Vagina (tissue), 2 donors: Measurements from ENCODE around the gene PTPN2. TPM values are rescaled to one million over a fixed set of nuclear protein-coding genes. Genes with fewer than 3 reads are reported as not detected.

Experiments
- DNase-seq, 2 donors: peaks; one replicate each; pipeline ENCODE4 v3.0.0-alpha.2; 2017; ENCODE audit errors: extremely low spot score in 2 of 2
- H3K27ac ChIP-seq: fragments of 200-600 bp; sonication (generic); one replicate; pipeline ENCODE4 v1.5.1; 2019
- H3K27me3 ChIP-seq: fragments of 200-600 bp; sonication (generic); one replicate; pipeline ENCODE4 v1.5.1; 2019
- H3K36me3 ChIP-seq, 2 donors: fragments of 200-600 bp; sonication (generic); one replicate each; pipeline ENCODE4 v1.5.1; 2017 to 2019
- H3K4me1 ChIP-seq: fragments of 200-600 bp; sonication (generic); one replicate; pipeline ENCODE4 v1.5.1; 2019
- H3K4me3 ChIP-seq, 2 donors: fragments of 200-600 bp; sonication (generic); 1 replicate in 1 of 2; 2 replicates in 1 of 2; pipeline ENCODE4 v1.5.1; 2016 to 2019
- H3K9me3 ChIP-seq: fragments of 200-600 bp; sonication (generic); one replicate; pipeline ENCODE4 v1.5.1; 2019
- POLR2A ChIP-seq, 2 donors: fragments of 450-650 bp; IDR thresholded peaks; one replicate each; pipeline ENCODE4 v1.6.1; 2017; ENCODE audit warnings: antibody characterized with exemption in 2 of 2, mild to moderate bottlenecking in 2 of 2, moderate library complexity in 2 of 2
- POLR2AphosphoS5 ChIP-seq, 2 donors: sonication (generic); formaldehyde crosslinking; IDR thresholded peaks; one replicate each; pipeline ENCODE4 v1.9.0; 2017; ENCODE audit warnings: antibody characterized with exemption in 2 of 2, mild to moderate bottlenecking in 2 of 2, low read depth in 1 of 2; ENCODE audit not compliant: insufficient read depth in 1 of 2
- intact Hi-C: fragments of 100-400 bp; cut with DNase I; formaldehyde crosslinking; loops from one replicate; pipeline ENCODE4 v1.15.1; 2023
- total RNA-seq: library from RNA; depleted of rRNA; stranded (reverse); fragments of >200 nt; gene quantifications from one replicate; pipeline ENCODE4 v1.2.3, GENCODE V29; 2016
- TF ChIP-seq, protein P1 (sequence below), 3 experiments: fragments of 450-650 bp in 2 of 3; fragments of 200-600 bp in 1 of 3; sonication (generic) in 1 of 3; IDR thresholded peaks; one replicate each; pipeline ENCODE4 v1.5.1; 2017 to 2019; ENCODE audit warnings: antibody characterized with exemption in 3 of 3, mild to moderate bottlenecking in 2 of 3, moderate library complexity in 2 of 3

Gene PTPN2
- total RNA-seq, 1 donor from 2014 or later = 32.9 TPM

DNA sequence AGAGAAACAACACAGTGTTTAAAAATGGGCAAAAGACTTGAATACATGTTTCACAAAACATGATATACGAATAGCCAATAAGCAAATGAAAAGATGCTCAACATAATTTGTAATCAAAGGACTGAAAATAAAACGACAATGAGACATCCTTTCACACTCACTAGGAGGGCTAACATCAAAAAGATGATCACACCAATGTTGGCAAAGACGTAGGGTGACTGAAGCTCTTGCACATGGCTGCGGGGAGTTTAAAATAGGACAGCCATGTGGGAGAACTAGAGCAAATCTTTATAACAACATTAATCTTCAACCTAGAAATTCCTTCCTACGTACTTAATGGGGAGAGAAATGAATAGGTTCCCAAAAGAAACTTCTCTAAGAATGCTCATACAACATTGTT is 44.6 kb upstream of the PTPN2 start:
- Histone ChIP-seq H3K36me3 (no peaks in the 10 kb centered on the region), H3K4me3 (no peak overlapping the region), H3K27me3 (no peaks in the 10 kb centered on the region), H3K9me3 (no peaks in the 10 kb centered on the region), H3K27ac (no peak overlapping the region), H3K4me1 (no peaks in the 10 kb centered on the region)
- TF ChIP-seq POLR2AphosphoS5 (IDR thresholded peaks at IDR 0.05; ENCODE audit: insufficient read depth in 1 of 2, low read depth in 1 of 2) (no peak), POLR2A (IDR thresholded peaks at IDR 0.05) (no peak)
- TF ChIP-seq, protein P1, sequence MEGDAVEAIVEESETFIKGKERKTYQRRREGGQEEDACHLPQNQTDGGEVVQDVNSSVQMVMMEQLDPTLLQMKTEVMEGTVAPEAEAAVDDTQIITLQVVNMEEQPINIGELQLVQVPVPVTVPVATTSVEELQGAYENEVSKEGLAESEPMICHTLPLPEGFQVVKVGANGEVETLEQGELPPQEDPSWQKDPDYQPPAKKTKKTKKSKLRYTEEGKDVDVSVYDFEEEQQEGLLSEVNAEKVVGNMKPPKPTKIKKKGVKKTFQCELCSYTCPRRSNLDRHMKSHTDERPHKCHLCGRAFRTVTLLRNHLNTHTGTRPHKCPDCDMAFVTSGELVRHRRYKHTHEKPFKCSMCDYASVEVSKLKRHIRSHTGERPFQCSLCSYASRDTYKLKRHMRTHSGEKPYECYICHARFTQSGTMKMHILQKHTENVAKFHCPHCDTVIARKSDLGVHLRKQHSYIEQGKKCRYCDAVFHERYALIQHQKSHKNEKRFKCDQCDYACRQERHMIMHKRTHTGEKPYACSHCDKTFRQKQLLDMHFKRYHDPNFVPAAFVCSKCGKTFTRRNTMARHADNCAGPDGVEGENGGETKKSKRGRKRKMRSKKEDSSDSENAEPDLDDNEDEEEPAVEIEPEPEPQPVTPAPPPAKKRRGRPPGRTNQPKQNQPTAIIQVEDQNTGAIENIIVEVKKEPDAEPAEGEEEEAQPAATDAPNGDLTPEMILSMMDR (IDR thresholded peaks at IDR 0.05) = no peak
- no peak for DNase-seq
- intact Hi-C loops = no loop called here

DNA sequence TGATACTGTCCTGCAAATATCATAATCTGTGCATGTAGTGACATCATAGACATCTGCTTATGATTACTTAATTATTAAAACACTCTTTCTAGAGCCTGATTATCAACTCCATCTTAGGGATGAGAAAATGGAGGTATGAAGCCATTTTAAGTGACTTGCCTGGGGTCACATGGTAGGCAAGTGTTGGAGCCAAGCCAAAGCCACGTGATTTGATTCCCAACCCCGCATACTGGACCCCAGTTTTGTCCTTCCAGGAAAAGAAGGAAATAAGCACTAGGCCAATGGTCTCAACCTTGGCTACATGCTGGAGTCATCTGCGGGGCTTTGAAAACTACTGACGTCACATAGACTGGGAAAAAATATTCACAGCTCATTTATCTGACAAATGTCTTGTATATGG is 44.2 kb upstream of the PTPN2 start:
- H3K36me3 ChIP-seq = no peaks in the 10 kb centered on the region
- intact Hi-C loops = no loop called here
- no peaks in the 10 kb centered on the region for H3K27me3 ChIP-seq
- no peak for DNase-seq
- no peak overlapping the region for H3K27ac ChIP-seq
- H3K9me3 ChIP-seq = no peaks in the 10 kb centered on the region
- TF ChIP-seq, protein P1 (IDR thresholded peaks at IDR 0.05) = no peak
- TF ChIP-seq POLR2A (IDR thresholded peaks at IDR 0.05) (no peak), POLR2AphosphoS5 (IDR thresholded peaks at IDR 0.05; ENCODE audit: insufficient read depth in 1 of 2, low read depth in 1 of 2) (no peak)
- no peak overlapping the region for H3K4me3 ChIP-seq
- H3K4me1 ChIP-seq = no peaks in the 10 kb centered on the region

DNA sequence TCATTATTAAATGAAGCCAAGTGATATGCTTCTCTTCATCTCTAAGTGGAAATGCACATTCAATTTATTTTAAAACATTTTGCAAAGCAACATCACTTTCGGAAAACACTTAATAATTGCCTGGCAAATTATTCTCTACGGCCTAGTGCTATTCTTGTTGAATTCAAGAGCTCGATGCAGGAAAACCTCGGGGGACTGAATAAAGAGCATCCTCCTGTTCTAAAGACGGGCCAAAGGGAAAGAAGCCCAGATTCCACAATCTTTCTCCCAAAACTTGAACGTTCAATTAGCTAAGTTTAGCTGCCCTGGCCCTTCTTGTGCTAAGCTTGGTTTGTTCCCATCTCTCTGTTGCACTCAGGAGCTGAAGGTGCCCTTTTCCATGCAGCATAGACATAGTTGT is 40.6 kb upstream of the PTPN2 start:
- no peak overlapping the region for H3K27ac ChIP-seq
- H3K4me1 ChIP-seq = no peaks in the 10 kb centered on the region
- H3K36me3 ChIP-seq = no peaks in the 10 kb centered on the region
- TF ChIP-seq, protein P1 (IDR thresholded peaks at IDR 0.05) = no peak
- no peak for TF ChIP-seq POLR2A (IDR thresholded peaks at IDR 0.05)
- no peak for TF ChIP-seq POLR2AphosphoS5 (IDR thresholded peaks at IDR 0.05; ENCODE audit: insufficient read depth in 1 of 2, low read depth in 1 of 2)
- H3K4me3 ChIP-seq = no peak overlapping the region
- H3K9me3 ChIP-seq = no peaks in the 10 kb centered on the region
- no peaks in the 10 kb centered on the region for H3K27me3 ChIP-seq
- no peak for DNase-seq
- intact Hi-C loops = no loop called here

DNA sequence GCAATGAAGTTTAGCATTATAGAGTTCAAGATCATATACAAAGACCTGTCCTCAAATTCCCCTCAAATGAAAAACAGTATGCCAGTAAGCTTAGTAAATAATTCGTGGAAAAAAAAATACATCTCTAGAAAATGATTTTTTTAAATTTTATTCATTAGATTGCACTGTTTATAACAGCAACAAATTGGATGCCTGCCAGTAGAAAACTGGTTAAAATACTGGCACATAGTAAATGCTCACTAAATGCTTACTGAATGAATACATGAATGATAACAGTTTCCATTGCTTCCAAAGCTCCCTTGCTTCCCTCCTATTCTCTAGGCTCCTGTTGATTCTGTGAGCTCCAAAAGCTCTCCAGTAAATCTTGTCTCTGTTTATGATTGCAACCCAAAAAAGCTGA is 38.2 kb upstream of the PTPN2 start:
- H3K9me3 ChIP-seq = no peaks in the 10 kb centered on the region
- intact Hi-C loops = no loop called here
- no peak for TF ChIP-seq POLR2A (IDR thresholded peaks at IDR 0.05)
- no peak for TF ChIP-seq POLR2AphosphoS5 (IDR thresholded peaks at IDR 0.05; ENCODE audit: insufficient read depth in 1 of 2, low read depth in 1 of 2)
- DNase-seq = no peak
- no peaks in the 10 kb centered on the region for H3K36me3 ChIP-seq
- no peaks in the 10 kb centered on the region for H3K27me3 ChIP-seq
- no peak overlapping the region for H3K27ac ChIP-seq
- H3K4me3 ChIP-seq = no peak overlapping the region
- H3K4me1 ChIP-seq = no peaks in the 10 kb centered on the region

DNA sequence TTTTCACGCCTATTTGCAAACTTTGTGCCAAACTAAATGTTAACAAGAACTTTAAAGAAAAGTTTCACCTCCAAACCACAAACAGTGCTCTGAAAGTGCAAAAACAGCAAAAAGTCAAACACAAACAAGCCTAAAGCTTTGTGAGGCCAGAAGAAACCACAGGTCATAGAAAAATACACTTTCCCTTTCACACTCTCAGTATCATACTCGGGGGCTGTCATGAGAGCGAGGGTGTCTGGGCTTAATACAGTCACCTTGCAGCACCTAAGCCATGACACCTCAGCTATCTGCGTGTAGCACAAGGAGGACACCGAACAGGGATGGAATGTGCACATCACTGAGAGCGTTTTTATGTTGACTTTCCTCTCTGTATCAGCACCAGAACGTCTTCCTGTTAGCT is 37.1 kb upstream of the PTPN2 start:
- intact Hi-C loops = no loop called here
- Histone ChIP-seq H3K9me3 (no peaks in the 10 kb centered on the region), H3K36me3 (no peaks in the 10 kb centered on the region), H3K4me1 (no peaks in the 10 kb centered on the region), H3K27ac (no peak overlapping the region), H3K4me3 (no peak overlapping the region), H3K27me3 (no peaks in the 10 kb centered on the region)
- DNase-seq = no peak
- TF ChIP-seq, protein P1 (IDR thresholded peaks at IDR 0.05) = no peak
- TF ChIP-seq POLR2A (IDR thresholded peaks at IDR 0.05) (no peak), POLR2AphosphoS5 (IDR thresholded peaks at IDR 0.05; ENCODE audit: insufficient read depth in 1 of 2, low read depth in 1 of 2) (no peak)
